HCT116 (cell line): ENCODE data around the gene HMCN1. TPM values are rescaled to one million over a fixed set of nuclear protein-coding genes. Genes with fewer than 3 reads are reported as not detected.

Experiments used
- ATAC-seq: fragments of 200-7000 bp; cut with Tn5 transposase; 2 replicates; pipeline ENCODE4 v1.9.1; 2020; ENCODE audit warnings: mild to moderate bottlenecking, moderate library complexity
- BruUV-seq: library from RNA; stranded (reverse); fragments of 400-500 nt; replicated peaks from 2 replicates; lab custom pipeline; 2021; lab: Mats Ljungman, UMichigan
- CTCF ChIA-PET: fragments of 300-600 bp; sonication (Branson Sonifier 250); formaldehyde crosslinking; loops from one replicate; lab custom pipeline; 2021; ENCODE audit warnings: antibody characterized with exemption; lab: Charles Lee
- POLR2A ChIA-PET: fragments of 300-600, 350-600 bp; sonication (Branson Sonifier 250); formaldehyde crosslinking; loops from one replicate; lab custom pipeline; 2021; ENCODE audit warnings: antibody characterized with exemption; lab: Charles Lee
- RAD21 ChIA-PET, 2 experiments: fragments of 300-600 bp; sonication (Branson Sonifier 250); formaldehyde crosslinking; loops; one replicate each; lab custom pipeline; 2023; ENCODE audit warnings: low total read pairs in 2 of 2; ENCODE audit not compliant: uncharacterized antibody in 2 of 2, unreplicated experiment in 2 of 2, low non-redundant PET in 1 of 2; lab: Charles Lee
- DNase-seq: peaks from one replicate; pipeline ENCODE4 v3.0.0-alpha.2; 2010; ENCODE audit warnings: low read depth, low spot score
- H2AFZ ChIP-seq: fragments of 200-600 bp; shearing (Covaris generic), sonication (generic); 2 replicates; pipeline ENCODE4 v1.6.1; 2017; ENCODE audit warnings: low read depth, mixed run types, mixed read lengths, antibody characterized with exemption, low read length; ENCODE audit not compliant: poor library complexity, severe bottlenecking
- H3K27ac ChIP-seq: 2 replicates; pipeline ENCODE4 v1.5.1; 2012; ENCODE audit warnings: low read depth, low read length
- H3K27me3 ChIP-seq: fragments of 200-600 bp; sonication (generic); 2 replicates; pipeline ENCODE4 v1.6.1; 2016; ENCODE audit warnings: mixed run types, low read length, mixed read lengths; ENCODE audit not compliant: insufficient read depth
- H3K36me3 ChIP-seq, 2 experiments: fragments of 200-500 bp in 1 of 2; fragments of 200-600 bp in 1 of 2; sonication (Bioruptor generic) in 1 of 2; sonication (generic) in 1 of 2; 2 replicates each; pipeline versions ENCODE4 v1.5.1 to v1.6.1; 2014 to 2016; ENCODE audit warnings: low read length in 2 of 2, inconsistent platforms in 1 of 2, mixed read lengths in 1 of 2, mixed run types in 1 of 2; ENCODE audit not compliant: insufficient read depth in 2 of 2, control insufficient read depth in 1 of 2
- H3K4me1 ChIP-seq, 2 experiments: fragments of 200-600 bp in 1 of 2; sonication (generic) in 1 of 2; 2 replicates each; pipeline versions ENCODE4 v1.5.1 to v1.6.1; 2012 to 2017; ENCODE audit warnings: low read length in 2 of 2, inconsistent platforms in 1 of 2, mild to moderate bottlenecking in 1 of 2, mixed read lengths in 1 of 2, mixed run types in 1 of 2, moderate library complexity in 1 of 2; ENCODE audit not compliant: insufficient read depth in 2 of 2, control insufficient read depth in 1 of 2
- H3K4me2 ChIP-seq: fragments of 200-600 bp; sonication (generic); 2 replicates; pipeline ENCODE4 v1.6.1; 2017; ENCODE audit warnings: mixed run types, low read length, mixed read lengths
- H3K4me3 ChIP-seq, 2 experiments: fragments of 200-600 bp in 1 of 2; sonication (generic) in 1 of 2; replicated peaks in 1 of 2; 2 replicates each; pipeline ENCODE4 v1.5.1; 2011 to 2016; ENCODE audit warnings: low read length in 2 of 2, control low read depth in 1 of 2, low read depth in 1 of 2, mild to moderate bottlenecking in 1 of 2, mixed read lengths in 1 of 2, mixed run types in 1 of 2
- H3K79me2 ChIP-seq: fragments of 200-600 bp; sonication (generic); 2 replicates; pipeline ENCODE4 v1.6.1; 2017; ENCODE audit warnings: mild to moderate bottlenecking, mixed run types, low read length, moderate library complexity, mixed read lengths; ENCODE audit not compliant: insufficient read depth
- H3K9ac ChIP-seq: fragments of 200-600 bp; sonication (generic); 2 replicates; pipeline ENCODE4 v1.6.1; 2016; ENCODE audit warnings: low read length, mixed read lengths
- H3K9me2 ChIP-seq: fragments of 200-600 bp; sonication (generic), shearing (Covaris generic); 2 replicates; pipeline ENCODE4 v1.6.1; 2017; ENCODE audit warnings: mixed run types, mild to moderate bottlenecking, moderate library complexity; ENCODE audit not compliant: insufficient read depth
- H3K9me3 ChIP-seq, 2 experiments: fragments of 200-500 bp in 1 of 2; fragments of 200-600 bp in 1 of 2; sonication (Bioruptor generic) in 1 of 2; sonication (generic) in 1 of 2; 2 replicates each; pipeline ENCODE4 v1.6.1; 2014 to 2017; ENCODE audit warnings: low read length in 2 of 2, mixed read lengths in 2 of 2, inconsistent platforms in 1 of 2, low read depth in 1 of 2, mild to moderate bottlenecking in 1 of 2, mixed run types in 1 of 2, moderate library complexity in 1 of 2; ENCODE audit not compliant: control insufficient read depth in 1 of 2, insufficient read depth in 1 of 2
- H4K20me1 ChIP-seq: fragments of 200-600 bp; sonication (generic), shearing (Covaris generic); 2 replicates; pipeline ENCODE4 v1.6.1; 2017; ENCODE audit warnings: mixed run types, mild to moderate bottlenecking, moderate library complexity; ENCODE audit not compliant: insufficient read depth
- CBX3 ChIP-seq: IDR thresholded peaks from 2 replicates; pipeline ENCODE4 v1.6.1; 2012; ENCODE audit warnings: low read depth
- FOSL1 ChIP-seq: IDR thresholded peaks from 2 replicates; pipeline ENCODE4 v1.6.1; 2012; ENCODE audit warnings: low read depth
- JUND ChIP-seq: IDR thresholded peaks from 2 replicates; pipeline ENCODE4 v1.6.1; 2012
- POLR2A ChIP-seq: IDR thresholded peaks from 2 replicates; pipeline ENCODE4 v1.7.0; 2011; ENCODE audit warnings: borderline replicate concordance; ENCODE audit not compliant: insufficient read depth, insufficient read length; ENCODE audit errors: extremely low read depth
- POLR2AphosphoS5 ChIP-seq: IDR thresholded peaks from 2 replicates; pipeline ENCODE4 v1.6.1; 2011; ENCODE audit warnings: mild to moderate bottlenecking, low read depth, low read length, moderate library complexity
- SIN3A ChIP-seq: IDR thresholded peaks from 2 replicates; pipeline ENCODE4 v1.6.1; 2012; ENCODE audit warnings: low read depth
- ZBTB33 ChIP-seq: IDR thresholded peaks from 2 replicates; pipeline ENCODE4 v1.6.1; 2011; ENCODE audit warnings: mild to moderate bottlenecking, low read length, moderate library complexity; ENCODE audit not compliant: insufficient replicate concordance; ENCODE audit errors: extremely low read depth
- ZNF274 ChIP-seq: fragments of 200-500 bp; sonication (Bioruptor generic); IDR thresholded peaks from 2 replicates; pipeline ENCODE4 v1.6.1; 2014; ENCODE audit warnings: mild to moderate bottlenecking, low read depth, low read length, inconsistent platforms
- intact Hi-C: fragments of 100-400 bp; cut with micrococcal nuclease; formaldehyde crosslinking; loops from 2 replicates; pipeline ENCODE4 v1.10.0; 2022
- total RNA-seq: library from RNA; stranded (reverse); gene quantifications from one replicate; pipeline ENCODE4 v1.2.1, GENCODE V29; 2021; ENCODE audit not compliant: unreplicated experiment

HMCN1 gene
- total RNA-seq, 1 experiment from 2014 or later, result 0.59 TPM

GRCh38 chr1:185860859-185861258 is 126.7 kb downstream of the HMCN1 start:
- no peaks in the 10 kb centered on the region for H3K79me2 ChIP-seq
- ATAC-seq, result no peak
- H3K9me3 ChIP-seq, result no peaks in the 10 kb centered on the region
- H4K20me1 ChIP-seq, result no peaks in the 10 kb centered on the region
- no TSS peak for BruUV-seq
- ChIA-PET RAD21 (no interaction called here), POLR2A (no interaction called here), CTCF (no interaction called here)
- H3K27ac ChIP-seq, result no peak overlapping the region
- H2AFZ ChIP-seq, result no peak overlapping the region
- H3K4me2 ChIP-seq, result no peak overlapping the region
- DNase-seq, result no peak
- H3K9ac ChIP-seq, result no peak overlapping the region
- TF ChIP-seq SIN3A, result no peak
- TF ChIP-seq ZNF274, result no peak
- TF ChIP-seq CBX3, result no peak
- TF ChIP-seq POLR2A, result no peak
- no peak for TF ChIP-seq ZBTB33
- TF ChIP-seq POLR2AphosphoS5, result no peak
- no peaks in the 10 kb centered on the region for H3K9me2 ChIP-seq
- H3K27me3 ChIP-seq, result no peaks in the 10 kb centered on the region
- intact Hi-C loops, result no loop called here
- H3K36me3 ChIP-seq, result no peaks in the 10 kb centered on the region
- no peaks in the 10 kb centered on the region for H3K4me1 ChIP-seq
- H3K4me3 ChIP-seq, result no peak overlapping the region

GRCh38 chr1:185861630-185862029 is 127.4 kb downstream of the HMCN1 start:
- Histone ChIP-seq H3K27ac (no peak overlapping the region), H2AFZ (no peak overlapping the region), H3K9me3 (no peaks in the 10 kb centered on the region), H3K4me2 (no peak overlapping the region), H3K4me3 (no peak overlapping the region), H3K4me1 (no peaks in the 10 kb centered on the region), H3K79me2 (no peaks in the 10 kb centered on the region), H3K36me3 (no peaks in the 10 kb centered on the region), H3K27me3 (no peaks in the 10 kb centered on the region), H3K9ac (no peak overlapping the region), H3K9me2 (no peaks in the 10 kb centered on the region), H4K20me1 (no peaks in the 10 kb centered on the region)
- BruUV-seq, result no TSS peak
- ChIA-PET RAD21 (no interaction called here), POLR2A (no interaction called here), CTCF (no interaction called here)
- ATAC-seq (no peak), DNase-seq (no peak)
- intact Hi-C loops, result no loop called here
- TF ChIP-seq JUND (no peak), FOSL1 (no peak), SIN3A (no peak), POLR2A (no peak)
